Measurements from ENCODE around the gene CD7.

CD7 gene

GRCh38 chr17:82346342-82347300 lies 29.2 kb upstream of the CD7 start:
- no peak for DNase-seq (ENCODE audit: low spot score)

GRCh38 chr17:82345151-82345976 lies 28.0 kb upstream of the CD7 start:
- DNase-seq (ENCODE audit: low spot score), result no peak

- no peak for DNase-seq (ENCODE audit: low spot score)
Observed at GRCh38 chr17:82344175-82344907, 26.9 kb upstream of the CD7 start.

- DNase-seq (ENCODE audit: low spot score), result no peak
Observed at GRCh38 chr17:82343560-82343959, 26.2 kb upstream of the CD7 start.

- no peak for DNase-seq (ENCODE audit: low spot score)
Observed at GRCh38 chr17:82342361-82343079, 25.1 kb upstream of the CD7 start.

GRCh38 chr17:82339634-82340580 lies 22.5 kb upstream of the CD7 start:
- DNase-seq (ENCODE audit: low spot score), result no peak

- no peak for DNase-seq (ENCODE audit: low spot score)
Observed at GRCh38 chr17:82338858-82339633, 21.6 kb upstream of the CD7 start.

- DNase-seq (ENCODE audit: low spot score), result no peak
Observed at GRCh38 chr17:82334622-82335394, 17.4 kb upstream of the CD7 start.

- DNase-seq (ENCODE audit: low spot score), result no peak
Observed at GRCh38 chr17:82334204-82334621, 16.8 kb upstream of the CD7 start.

GRCh38 chr17:82333279-82334171 lies 16.1 kb upstream of the CD7 start, which contains the start of gene SECTM1:
SECTM1 (minus strand) TSS chr17:82333766; CDS start chr17:82327240, 6,526 bp downstream.
- no peak for DNase-seq (ENCODE audit: low spot score)

- DNase-seq (ENCODE audit: low spot score), result peak; percentile 52
Observed at GRCh38 chr17:82332669-82333278, 15.4 kb upstream of the CD7 start.

- DNase-seq (ENCODE audit: low spot score), result no peak
Observed at GRCh38 chr17:82331345-82331939, 14.0 kb upstream of the CD7 start.

- DNase-seq (ENCODE audit: low spot score), result peak; percentile 38
Observed at GRCh38 chr17:82330322-82331239, 13.2 kb upstream of the CD7 start.

GRCh38 chr17:82329683-82330321 lies 12.4 kb upstream of the CD7 start:
- DNase-seq (ENCODE audit: low spot score), result no peak

GRCh38 chr17:82328994-82329507 lies 11.6 kb upstream of the CD7 start:
- no peak for DNase-seq (ENCODE audit: low spot score)
